Stimulated activated CD8-positive, alpha-beta memory T cell treated with anti-CD3 and anti-CD28 coated beads, Interleukin-2, amount 100 ng/mL, for 48 hours (primary cell): ENCODE measurements around the gene GALNT17.

Experiments used
- DNase-seq, 2 donors: peaks; one replicate each; pipeline ENCODE4 v3.0.0-alpha.2; 2020; ENCODE audit warnings: low read depth in 2 of 2

Gene GALNT17

DNA sequence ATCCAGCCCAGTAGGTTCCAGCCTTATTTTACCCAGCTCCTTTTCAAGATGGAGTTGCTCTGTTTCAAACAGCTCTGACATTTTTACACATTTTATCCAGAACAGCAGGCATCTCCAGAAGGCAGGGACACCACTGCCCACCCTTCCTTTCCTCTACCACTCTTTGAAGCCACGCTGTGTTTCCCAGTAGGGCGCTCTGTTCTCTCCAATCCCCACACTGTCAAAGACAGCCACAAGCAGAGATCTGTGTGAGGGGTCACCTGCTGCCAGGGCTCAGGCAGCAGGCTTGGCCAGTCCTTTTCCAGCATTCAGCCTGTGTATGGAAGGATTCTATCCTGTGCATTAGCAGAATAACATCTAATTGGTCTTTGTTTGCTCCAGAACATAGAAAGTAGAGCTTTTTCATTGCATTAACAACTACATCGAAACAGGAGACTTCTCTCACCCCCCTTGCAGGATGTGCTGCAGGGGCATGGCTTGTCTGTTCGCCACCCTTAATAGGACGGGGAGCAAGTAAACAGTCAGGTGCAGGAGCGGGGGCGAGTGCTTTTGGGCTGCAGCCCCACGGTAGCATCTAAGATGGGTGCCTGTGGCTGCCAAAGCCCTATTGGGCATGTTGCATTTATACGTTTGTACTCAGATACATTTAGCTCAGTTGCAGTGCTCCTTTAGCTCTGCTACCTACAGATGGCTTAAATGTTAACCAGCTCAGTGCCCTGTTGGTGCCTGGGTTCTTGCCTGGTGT lies 326.1 kb downstream of the GALNT17 start:
- DNase-seq = no peak

DNA sequence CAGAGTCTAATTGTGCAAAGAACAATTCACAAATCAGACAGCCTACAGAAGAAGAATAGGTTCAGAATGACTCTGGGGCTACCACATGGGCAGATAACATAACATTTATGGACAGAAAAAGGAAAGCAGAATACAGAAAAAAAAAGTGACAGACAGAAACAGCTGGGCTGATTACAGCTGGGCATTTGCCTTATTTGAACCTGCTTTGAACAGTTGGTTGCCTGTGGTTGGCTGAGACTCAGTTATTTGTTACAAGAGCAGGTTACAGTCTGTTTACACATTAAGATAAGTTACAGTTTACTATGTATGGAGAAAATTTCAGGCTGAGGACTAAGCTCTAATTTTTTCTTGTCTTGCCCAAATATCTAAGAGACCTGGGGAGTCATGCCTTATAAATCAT lies 327.2 kb downstream of the GALNT17 start:
- no peak for DNase-seq

DNA sequence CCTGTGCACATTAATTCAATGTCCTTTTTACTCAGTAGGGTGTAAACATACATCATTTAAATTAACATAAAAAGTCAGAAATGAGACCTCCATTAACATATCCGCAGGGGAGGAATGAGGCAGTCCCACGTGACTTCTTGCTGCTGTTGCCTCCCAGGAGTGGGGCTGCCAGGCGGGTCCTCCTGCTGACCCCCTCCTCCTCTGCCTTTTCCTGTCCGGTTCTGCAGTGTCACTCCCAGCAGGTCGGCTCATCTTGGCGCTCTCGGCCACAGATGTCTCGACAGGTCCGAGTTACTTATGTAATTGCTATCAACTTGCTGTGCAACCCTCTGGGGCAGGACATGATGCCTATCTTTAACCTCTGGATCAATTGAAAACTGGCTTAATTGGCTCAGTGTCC lies 329.6 kb downstream of the GALNT17 start:
- no peak for DNase-seq

- no peak for DNase-seq
Observed at GRCh38 chr7:71465741-71466189, 333.8 kb downstream of the GALNT17 start.

GRCh38 chr7:71466448-71467145 lies 334.7 kb downstream of the GALNT17 start:
- no peak for DNase-seq

- DNase-seq = no peak
Observed at GRCh38 chr7:71470326-71470725, 338.4 kb downstream of the GALNT17 start.

GRCh38 chr7:71470830-71471229 lies 338.9 kb downstream of the GALNT17 start:
- no peak for DNase-seq

- DNase-seq = no peak
Observed at GRCh38 chr7:71472962-71473361, 341.0 kb downstream of the GALNT17 start.

- no peak for DNase-seq
Observed at GRCh38 chr7:71473366-71473967, 341.5 kb downstream of the GALNT17 start.

DNA sequence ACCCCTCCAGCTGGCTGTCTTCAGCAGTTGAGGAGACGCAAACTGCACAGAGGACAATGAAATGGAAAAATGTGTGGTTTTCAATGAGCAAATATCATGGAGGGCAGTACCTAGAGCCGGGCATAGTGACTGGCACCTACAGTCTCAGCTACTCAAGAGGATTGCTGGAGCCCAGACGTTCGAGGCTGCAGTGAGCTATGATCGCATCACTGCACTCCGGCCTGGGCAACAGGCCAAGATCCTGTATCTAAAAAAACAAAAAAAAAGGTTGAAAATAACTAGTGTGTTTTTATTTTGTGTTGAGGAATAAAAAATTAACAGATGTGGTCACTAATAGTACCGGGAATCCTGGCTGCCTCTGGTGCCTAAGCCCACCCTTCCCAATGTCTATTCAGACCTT lies 345.5 kb downstream of the GALNT17 start:
- DNase-seq = no peak

DNA sequence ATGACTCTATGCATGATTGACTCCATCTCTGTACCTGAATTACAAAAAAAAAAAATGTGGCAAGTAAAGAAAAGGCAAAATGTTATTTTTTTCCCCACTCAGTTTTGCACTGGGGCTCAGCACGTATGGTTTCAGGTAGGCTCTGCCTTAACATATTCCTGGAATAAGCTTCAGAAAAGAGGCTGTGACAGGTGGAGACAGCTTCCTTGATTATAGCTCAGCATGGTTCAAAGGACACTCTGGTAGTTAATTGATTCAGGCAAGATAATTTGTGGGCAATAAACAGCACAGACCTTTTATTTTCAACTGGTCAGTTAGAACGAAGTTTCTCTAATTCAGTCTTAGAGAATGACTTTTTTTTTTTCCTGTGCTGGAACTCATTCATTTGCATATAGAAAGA lies 347.3 kb downstream of the GALNT17 start:
- no peak for DNase-seq

- no peak for DNase-seq
Observed at GRCh38 chr7:71480791-71481190, 348.8 kb downstream of the GALNT17 start.

- no peak for DNase-seq
Observed at GRCh38 chr7:71482284-71482683, 350.3 kb downstream of the GALNT17 start.

DNA sequence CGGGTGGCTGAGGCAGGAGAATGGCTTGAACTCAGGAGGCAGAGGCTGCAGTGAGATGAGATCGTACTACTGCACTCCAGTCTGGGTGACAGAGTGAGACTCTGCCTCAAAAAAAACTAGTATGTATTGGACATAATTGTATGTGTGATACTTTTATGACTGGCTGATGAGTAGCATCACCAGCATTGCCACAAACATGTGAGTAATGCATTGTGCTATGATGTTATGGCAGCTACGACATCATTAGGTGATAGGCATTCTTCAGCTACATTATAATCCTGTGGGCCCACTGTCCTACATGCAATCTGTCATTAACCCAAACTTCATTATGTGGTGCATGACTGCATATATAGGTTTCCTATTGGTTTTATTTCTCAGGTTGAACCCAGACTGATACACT lies 352.4 kb downstream of the GALNT17 start:
- DNase-seq = no peak

DNA sequence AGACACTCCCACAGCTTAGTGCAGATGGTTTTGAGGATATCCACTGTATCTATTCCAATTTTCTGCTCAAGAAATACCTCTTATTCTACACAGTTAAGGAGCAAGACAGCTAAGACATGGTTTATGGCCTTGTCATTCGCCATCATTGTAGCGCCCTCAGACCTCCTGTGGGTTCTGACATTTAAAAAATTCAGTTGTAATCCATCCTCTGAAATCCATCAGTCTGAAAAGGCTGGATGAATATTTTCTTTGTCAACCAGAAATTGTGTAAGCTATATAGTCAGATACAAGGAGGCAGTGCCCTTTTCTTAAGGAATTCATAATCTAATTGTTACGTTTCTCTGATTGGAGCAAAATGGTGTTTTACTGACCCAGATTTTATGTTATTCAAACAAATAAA lies 353.6 kb downstream of the GALNT17 start:
- no peak for DNase-seq

- DNase-seq = no peak
Observed at GRCh38 chr7:71486414-71486813, 354.5 kb downstream of the GALNT17 start.

DNA sequence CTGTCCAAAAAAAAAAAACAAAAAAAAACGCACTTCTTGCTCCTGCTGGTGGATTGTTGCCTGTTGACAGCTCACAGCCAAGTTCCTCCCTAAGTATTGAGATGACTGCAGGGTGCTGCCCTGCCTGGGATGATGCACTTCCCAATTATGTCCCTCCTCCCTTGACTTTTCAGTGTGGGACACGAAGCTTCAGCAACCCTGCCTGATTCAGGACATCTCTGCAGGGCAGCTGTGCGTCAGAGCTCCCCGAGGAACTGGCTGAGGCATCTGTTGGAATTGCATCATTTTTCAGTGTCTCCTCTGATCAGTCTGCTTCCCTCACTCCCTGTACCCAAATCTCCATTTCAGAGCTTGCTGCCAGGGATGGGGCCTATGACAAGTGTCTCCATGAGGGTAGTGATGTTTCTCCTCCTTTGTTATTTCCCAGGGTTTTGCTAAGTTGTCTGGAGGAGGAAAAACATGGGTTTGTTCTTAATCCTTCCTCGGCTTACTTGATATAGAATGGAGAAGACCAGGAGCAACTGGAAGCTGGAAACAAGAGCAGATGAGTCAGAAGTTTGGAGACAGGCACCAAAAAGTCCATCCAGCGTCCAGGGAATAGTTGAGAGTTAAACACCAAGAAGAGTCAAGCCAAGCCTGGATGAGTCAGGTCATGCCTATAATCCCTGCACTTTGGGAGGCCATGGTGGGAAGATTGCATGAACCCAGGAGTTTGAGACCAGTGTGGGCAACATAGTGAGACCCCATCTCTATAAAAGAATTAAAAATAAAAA lies 355.1 kb downstream of the GALNT17 start:
- no peak for DNase-seq

DNA sequence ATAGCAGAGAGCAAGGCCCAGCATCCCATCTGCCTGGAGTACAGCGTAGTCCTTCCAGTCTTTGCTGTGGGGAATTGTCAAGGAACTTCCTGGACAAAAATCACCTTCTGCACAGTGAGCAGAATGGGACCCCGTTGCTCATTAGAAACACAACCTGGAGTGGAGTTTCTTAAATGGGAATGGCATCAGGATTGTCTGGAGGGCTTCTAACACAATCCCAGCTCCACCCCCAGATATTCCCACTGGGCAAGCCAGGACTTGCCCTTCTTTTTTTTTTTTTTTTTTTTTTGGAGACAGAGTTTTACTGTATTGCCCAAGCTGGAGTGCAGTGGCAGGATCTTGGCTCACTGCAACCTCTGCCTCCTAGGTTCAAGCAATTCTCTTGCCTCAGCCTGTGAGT lies 356.4 kb downstream of the GALNT17 start:
- no peak for DNase-seq

- no peak for DNase-seq
Observed at GRCh38 chr7:71491336-71491735, 359.4 kb downstream of the GALNT17 start.

- DNase-seq = no peak
Observed at GRCh38 chr7:71495828-71496227, 363.9 kb downstream of the GALNT17 start.

GRCh38 chr7:71497256-71497946 lies 365.5 kb downstream of the GALNT17 start:
- DNase-seq = no peak

DNA sequence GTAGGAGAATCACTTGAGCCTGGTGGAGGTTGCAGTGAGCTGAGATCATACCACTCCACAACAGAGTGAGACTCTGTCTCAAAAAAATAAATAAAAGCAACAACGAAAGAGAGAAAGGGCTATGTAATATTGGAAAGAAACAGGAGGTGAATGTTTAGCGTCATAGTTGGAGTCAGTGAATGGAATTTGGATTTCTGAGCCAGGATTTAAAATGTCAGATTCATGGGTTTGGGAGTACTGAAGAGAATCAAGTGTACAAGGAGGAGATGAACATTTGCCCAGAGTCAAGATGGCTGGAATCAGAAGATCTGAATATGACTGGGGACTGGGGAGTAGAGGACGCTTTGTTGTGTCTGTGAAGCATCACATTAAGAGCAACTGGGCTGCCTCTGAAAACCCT lies 366.4 kb downstream of the GALNT17 start:
- DNase-seq = no peak
